Left colon (tissue), 2 donors: ENCODE measurements around the gene ADD2. TPM values are rescaled to one million over a fixed set of nuclear protein-coding genes. Genes with fewer than 3 reads are reported as not detected.
"Not testable (repeated sequence)": the region's sequence is repeated elsewhere in the genome, so short reads cannot be mapped to it uniquely, and the experiment has no call there.

ENCODE experiments used
- ATAC-seq: fragments of 200-7000 bp; cut with Tn5 transposase; one replicate; pipeline ENCODE4 v1.9.1; 2020; ENCODE audit warnings: mild to moderate bottlenecking, moderate library complexity
- DNase-seq, 2 donors: peaks; one replicate each; pipeline ENCODE4 v3.0.0-alpha.2; 2020
- intact Hi-C, 2 donors: fragments of 100-400 bp; cut with DNase I in 1 of 2; cut with micrococcal nuclease in 1 of 2; formaldehyde crosslinking; loops; one replicate each; pipeline versions ENCODE4 v1.11.2 to v1.14.0; 2022; cut with DNase I, micrococcal nuclease
- total RNA-seq, 2 donors: library from RNA; stranded (reverse); fragmentation: NEBNext Ultra II Directional; extraction: Animal tissue kit (Norgen Biotek cat#: 25700); gene quantifications; one replicate each; pipeline ENCODE4 v1.2.1, GENCODE V29; 2021
- donor health status: DM: no; HTN: no; CAD: no.
- donor health status: DM: yes; HTN: yes; CAD: no.

Gene ADD2
- total RNA-seq, 2 donors from 2014 or later, result 0.21 to 0.61 TPM

DNA sequence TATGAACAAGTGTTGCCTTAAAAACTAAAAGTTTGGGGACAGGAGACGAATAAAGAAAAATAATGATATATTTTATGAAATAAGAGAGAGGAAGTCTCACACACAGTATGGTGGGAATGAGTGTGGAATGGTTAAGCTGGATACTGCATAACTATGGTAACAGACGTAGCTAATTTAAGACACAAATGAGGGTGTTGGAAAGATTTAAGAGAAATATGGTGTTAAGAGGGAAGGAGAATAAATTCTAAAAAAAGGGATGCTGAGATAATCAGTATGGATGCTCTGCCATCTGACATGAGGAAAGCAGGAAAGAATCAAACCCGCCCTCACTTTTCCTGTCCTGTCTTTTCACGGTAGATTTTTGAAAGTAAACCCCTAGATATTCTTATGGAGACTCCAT is 10.6 kb downstream of the ADD2 start:
- intact Hi-C loops, result no loop called here
- ATAC-seq (no peak), DNase-seq (no peak)

DNA sequence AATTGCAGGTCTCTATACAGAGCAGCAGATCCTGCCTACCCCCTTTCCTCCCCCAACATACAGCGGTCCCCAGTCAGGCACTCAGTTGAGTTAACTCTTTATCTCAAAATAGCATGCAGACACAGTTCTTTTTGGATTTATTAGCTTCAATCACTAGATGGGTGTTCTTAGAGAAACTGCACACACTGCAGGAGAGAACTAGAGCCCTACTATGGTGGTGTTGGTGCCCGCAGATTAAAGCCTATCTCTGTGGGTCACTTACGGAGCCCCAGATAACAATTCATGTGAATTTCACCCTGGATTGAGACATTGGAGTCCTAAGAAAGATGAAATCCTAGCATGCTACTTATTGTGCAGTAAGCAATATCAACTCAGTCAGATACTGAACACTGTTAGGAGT is 11.9 kb downstream of the ADD2 start:
- ATAC-seq (no peak), DNase-seq (no peak)
- intact Hi-C loops, result no loop called here

DNA sequence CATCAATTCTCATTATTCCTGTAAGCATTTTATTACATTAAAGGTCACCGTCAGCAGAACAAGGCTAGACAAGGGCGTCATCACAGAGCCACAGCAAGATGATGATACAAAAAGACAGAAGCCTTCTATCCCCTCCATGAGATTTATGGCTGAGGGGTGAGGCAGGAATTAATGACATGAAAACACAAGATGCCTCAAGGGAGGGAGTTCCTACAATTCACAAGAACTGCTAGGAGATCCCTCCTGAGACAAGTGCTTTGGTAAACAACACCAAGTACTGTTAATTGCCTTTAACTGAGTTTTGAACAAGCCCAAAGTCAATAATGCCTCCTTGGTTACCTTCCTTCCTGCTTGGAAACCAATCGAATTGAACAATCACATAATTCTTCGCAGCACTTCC is 14.1 kb downstream of the ADD2 start:
- intact Hi-C loops, result no loop called here
- no peak for ATAC-seq

DNA sequence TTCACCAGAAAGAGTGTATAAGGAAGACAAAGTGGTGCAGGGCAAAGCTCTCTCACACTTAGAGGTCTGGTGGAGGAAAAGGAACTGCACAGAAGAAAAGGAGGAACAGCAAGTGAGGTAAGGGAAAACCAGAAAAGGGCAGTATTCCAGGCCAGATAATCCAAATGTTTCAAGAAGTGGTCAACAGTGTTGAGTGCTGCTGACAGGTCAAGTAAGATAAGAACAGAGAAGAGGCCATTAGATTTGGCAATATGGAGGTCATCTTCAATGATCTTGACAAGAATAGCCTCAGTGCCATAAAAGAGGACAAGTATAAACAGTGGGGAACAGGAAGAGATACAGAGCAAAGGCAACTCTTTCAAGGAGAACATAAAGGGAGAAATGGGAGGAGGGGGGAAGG is 15.0 kb downstream of the ADD2 start:
- ATAC-seq, result no peak
- no peak for DNase-seq
- intact Hi-C loops, result no loop called here

More for the DNA sequence above, 14.1 kb downstream of the ADD2 start:
- no peak for DNase-seq

DNA sequence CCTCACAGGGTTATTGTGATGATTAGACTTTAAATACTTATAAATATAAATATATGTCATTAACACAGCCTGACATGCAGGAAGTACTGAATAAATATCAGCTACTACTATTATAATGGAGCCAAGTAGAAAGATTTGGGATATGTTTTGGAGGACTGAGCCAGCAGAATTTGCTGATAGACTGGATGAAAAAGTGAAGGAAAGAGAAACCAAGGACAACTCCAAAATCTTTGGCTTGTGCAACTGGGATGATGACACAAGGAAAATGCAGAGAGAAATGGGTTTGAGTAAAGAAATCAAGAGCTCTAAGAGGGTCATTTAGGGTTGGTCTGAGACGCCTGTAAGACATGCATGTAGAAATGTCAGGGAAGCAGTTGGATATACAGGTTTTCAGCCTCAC is 15.6 kb downstream of the ADD2 start:
- no peak for ATAC-seq
- intact Hi-C loops, result no loop called here
- DNase-seq, result no peak

DNA sequence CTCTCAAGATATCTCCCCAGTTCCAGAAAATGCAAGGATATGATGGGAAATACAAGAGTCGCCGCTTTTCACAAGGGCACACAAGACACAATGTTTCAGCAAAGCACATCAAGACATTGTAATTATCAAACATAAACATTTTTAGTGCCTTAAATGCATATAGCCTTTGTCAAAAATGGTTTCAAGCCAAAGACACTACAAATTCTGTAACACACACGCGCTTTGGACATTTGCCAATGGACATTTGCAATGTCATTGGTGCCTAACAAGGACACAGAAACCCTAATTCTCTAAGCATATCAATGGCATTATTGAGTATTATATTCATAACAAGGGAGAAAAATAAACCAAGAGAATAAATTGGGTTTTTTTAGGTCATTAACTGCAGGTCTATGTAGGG is 16.1 kb downstream of the ADD2 start:
- no peak for DNase-seq
- ATAC-seq, result no peak
- intact Hi-C loops, result no loop called here

DNA sequence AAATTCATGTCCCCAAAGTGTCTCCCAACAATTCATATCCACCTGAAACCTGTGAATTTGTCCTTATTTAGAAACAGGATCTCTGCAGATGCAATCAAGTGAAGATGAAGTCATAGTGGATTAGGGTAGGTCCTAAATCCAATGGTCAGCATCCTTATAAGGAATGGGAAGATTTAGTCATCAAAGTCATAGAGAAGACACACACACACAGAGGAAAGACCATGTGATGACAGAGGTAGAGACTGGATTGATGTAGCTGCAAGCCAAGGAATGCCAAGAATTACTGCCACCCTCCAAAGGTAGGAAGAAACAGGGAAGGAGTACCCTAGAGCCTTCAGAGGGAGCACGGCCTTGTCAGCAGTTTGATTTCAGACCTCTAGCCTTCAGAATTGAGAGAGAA is 17.7 kb downstream of the ADD2 start:
- ATAC-seq (no peak), DNase-seq (no peak)
- intact Hi-C loops, result no loop called here

DNA sequence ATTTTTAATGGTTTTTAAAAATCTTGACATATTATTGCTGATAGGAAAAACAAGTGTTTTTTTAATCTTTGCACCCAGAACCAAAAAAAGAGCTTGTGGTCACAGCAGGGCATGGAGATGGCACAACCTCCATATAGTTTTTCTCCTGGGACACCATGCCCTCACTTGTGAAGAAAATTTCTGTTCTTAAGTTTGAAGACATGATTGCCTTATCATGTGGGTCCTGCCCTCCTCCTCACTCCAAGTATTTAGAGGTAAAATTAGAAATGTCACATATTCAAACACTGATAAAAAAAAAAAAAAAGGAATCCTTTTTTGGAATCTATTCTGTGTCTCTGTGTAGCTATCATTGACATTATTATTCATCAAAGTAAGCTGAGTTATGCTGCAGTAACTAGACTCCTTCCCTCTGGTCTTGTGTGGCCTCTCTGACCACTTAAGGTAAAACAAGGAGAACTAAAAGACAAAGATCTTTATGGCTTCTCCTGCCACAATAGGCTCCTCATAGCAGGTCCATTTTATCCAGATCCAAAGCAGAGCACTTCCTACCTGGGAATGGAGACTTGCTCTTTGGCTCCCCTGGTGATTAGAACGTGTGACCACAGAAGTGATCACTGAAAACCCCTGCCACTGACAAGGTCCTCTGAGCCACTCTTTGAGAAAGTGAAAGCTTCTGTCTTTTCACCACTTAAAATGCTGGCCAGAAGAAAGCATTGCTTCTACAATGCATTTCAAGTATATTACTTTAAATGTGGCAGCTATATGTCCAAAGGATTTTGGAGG is 19.8 kb downstream of the ADD2 start:
- intact Hi-C loops, result no loop called here
- ATAC-seq (no peak), DNase-seq (no peak)

DNA sequence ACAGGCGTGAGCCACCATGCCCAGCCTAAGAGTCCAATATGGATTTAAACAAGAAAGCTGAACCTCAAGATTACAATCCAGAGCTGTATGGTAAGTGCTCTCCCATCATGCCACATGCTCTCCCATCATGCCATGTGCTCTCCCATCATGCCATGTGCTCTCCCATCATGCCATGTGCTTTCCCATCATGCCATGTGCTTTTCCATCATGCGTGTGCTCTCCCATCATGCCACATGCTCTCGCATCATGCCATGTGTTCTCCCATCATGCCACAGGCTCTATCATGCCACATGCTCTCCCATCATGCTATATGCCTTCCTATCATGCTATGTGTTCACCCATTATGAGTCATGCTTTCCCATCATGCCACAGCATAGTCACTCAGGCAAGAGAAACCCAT is 20.7 kb downstream of the ADD2 start:
- DNase-seq (no peak), ATAC-seq (no peak)
- intact Hi-C loops, result no loop called here

DNA sequence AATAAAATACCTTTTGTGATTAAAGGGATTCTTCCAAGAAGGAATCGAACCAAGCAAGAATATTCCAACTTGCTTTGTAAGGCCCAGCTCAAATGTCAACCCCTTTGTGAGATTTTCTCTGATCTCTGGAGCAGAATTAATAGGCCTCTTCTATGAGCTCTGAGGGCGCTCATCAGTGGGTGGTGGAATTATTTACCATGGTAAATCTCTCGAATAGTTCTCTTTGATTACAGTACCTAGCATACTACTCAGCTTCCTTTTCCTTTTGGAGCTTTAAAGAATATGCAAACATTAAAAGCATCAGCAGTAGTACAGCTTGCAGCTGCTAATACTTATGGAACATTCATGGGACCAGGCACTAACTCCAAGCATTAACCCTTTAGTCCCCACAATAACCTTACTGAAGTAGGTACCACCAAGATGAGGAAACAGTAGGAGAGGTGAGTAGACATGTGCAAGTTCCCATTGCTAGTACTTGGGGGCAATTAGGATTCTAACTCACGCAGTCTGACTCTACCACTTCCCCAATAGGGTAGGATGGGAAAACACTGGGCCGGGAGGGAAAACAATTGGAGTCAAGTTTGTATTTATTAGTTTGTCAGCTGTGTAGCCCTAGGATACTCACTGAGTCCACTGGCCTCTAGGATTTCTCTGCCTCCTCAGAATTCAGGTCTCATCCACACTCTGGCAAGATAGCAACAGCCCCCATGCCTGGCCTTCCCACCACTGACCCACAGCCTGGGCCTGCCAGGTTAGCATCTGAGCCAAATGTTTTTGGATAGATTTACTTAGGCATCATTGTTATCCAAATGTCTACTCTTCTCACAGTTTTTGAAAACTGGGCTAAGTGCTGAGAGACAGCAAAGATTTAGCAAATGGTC is 21.7 kb downstream of the ADD2 start:
- intact Hi-C loops, result no loop called here
- DNase-seq (no peak), ATAC-seq (no peak)

DNA sequence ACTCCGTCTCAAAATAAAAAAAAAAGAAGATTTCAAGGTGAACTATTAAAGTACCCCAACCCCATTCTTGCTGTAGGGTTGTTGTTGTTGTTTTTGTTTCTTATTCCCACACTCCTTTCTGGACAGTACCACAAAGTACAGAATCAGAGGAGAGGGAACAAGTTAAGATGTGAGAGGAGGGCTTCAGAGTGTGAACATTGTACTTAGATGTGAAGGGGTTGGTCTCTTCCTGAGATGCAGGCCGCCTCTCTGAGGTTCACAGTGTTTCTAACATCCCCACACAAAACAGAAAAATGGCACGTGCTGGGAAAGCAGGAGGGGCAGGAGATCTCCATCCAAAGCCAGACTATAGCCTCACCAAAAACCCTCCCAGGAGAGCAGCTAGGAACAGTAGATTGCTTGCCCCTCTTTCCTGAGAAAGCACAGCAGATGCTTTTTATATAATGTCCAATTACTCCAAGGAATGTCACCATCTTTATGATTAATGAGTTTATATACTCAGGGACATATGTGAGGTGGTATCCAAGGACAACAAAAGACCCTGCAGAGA is 22.6 kb downstream of the ADD2 start:
- ATAC-seq (no peak), DNase-seq (no peak)
- intact Hi-C loops, result no loop called here

DNA sequence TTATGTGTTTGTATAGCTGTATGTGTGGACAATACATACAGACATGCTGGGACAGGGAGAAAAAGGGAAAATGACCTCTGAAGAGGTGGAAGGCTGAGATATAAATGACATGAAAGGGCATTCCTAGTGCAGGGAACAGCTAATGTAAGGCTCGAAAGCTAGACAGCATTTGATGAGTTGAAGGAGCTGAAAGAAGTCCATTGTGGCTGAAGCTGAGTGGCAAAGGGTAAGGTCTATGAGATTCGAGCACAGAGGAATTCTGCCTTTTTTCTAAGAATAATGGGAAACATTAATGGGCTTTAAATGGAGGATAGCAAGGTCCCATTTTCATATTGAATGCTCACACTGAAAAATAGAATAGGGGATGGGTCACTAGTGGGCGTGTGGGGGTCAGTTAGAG is 23.6 kb downstream of the ADD2 start:
- ATAC-seq, result no peak
- no peak for DNase-seq
- intact Hi-C loops, result no loop called here

DNA sequence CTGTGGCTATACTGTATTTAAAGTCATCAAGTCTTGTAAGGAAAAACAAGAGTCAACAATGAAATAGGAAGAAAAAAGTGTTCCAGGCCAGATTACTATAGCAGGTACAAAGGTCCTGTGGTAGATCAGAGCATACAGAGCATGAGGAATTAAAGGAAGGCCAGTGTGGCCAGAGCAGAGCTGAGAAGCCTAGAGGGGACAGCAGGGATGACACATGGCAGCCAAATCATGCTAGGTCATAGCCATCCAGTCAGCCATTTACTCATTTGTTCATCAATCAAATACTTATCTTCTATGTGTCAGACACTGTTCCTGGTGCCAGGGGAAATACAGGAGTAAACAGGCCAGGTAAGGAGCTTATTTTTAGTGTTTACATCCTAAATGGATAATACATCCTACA is 24.3 kb downstream of the ADD2 start:
- DNase-seq, result no peak
- intact Hi-C loops, result no loop called here
- no peak for ATAC-seq

DNA sequence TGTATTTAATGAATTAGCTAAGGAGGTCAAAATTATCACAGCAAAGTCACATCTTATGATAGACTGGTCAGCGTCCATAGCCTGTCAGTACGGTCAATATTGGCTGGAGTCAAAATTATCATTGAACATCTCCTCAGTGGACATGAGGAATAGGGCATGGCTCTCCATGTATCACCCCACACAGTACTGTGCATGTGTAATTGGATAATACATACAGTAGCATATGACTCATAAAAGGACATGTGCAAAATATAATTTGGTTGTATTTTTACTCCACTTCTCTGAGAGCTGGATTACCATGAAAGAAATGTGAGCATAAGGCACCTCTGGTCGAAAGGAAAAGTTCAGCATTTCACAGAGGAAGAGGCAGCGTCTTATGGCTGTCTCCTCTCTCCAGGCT is 24.9 kb downstream of the ADD2 start:
- DNase-seq, result no peak
- intact Hi-C loops, result no loop called here
- ATAC-seq, result no peak

DNA sequence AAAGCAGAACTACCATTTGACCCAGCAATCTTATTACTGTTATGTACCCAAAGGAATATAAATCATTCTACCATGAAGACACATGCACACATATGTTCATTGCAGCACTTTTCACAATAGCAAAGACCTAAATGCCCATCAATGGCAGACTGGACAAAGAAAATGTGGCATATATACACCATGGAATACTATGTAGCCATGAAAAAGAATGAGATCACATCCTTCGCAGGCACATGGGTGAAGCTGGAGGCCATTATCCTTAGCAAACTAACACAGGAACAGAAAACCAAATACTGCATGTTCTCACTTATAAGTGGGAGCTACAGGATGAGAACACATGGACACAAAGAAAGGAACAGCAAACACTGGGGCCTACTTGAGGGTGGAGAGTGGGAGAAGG is 28.5 kb downstream of the ADD2 start:
- ATAC-seq, intact Hi-C loops, DNase-seq: not testable (repeated sequence)

DNA sequence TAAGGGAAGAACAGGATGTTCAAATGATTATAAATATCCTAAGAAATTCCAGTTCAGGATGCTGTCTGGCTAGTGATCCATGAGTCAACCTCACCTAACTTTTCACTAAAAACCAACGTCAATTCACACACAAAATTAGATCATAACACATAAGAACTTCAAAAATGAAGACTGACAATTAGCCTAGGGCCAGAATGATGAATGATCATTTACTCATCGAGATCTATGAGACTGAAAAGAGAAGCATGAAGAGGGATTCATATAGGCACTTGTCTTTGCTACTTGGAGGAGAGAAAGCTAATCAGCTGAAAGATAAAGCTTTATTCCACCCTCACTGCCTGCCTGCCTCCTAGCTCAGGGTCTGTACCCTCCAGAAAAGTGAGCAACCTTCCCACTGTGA is 29.8 kb downstream of the ADD2 start:
- ATAC-seq (no peak), DNase-seq (no peak)
- intact Hi-C loops, result no loop called here

DNA sequence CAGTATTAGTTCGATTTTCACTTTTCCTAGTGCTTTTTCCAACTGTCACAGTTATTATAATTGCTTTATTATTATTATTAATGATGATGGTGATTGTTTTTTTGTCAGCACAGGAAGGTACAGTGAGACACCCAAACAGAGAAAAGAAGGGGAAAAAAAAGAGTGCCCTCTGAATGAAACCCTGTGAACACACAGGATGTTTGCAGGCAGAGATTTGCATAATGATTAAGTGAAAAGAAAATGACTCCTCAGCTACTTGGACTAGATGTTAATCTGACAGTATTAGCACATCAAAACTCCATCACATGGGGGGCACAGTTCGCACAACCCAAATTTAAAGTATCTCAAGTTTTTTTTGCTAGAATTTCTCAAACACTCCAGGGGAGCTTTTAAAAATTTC is 32.9 kb downstream of the ADD2 start:
- ATAC-seq, result no peak
- no peak for DNase-seq
- intact Hi-C loops, result no loop called here

DNA sequence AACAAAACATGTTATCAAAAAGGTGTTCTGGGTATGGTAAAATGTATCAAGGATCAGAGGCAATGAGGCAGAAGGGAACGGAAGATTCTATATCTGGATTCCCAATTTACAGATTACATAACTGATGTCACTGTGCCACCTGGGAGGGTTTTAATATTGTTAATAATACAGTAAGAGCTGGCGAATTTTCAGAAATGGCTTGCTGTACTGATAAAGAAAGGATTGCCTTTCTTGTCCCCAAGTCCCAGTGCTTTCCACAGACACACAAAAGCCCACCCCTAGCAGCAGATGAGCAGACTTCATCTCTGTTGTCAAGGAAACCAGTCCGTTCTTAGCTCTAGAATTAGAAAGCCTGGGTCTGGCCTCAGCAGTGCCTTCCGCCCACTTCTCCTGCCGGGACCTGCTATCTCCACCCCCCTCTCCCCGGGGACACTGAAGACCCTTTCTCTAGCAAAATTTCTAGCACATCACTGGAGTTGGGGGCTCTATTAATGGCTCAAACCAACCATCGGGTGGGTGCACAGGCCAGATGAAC is 34.3 kb downstream of the ADD2 start:
- no peak for DNase-seq
- no peak for ATAC-seq
- intact Hi-C loops, result no loop called here

DNA sequence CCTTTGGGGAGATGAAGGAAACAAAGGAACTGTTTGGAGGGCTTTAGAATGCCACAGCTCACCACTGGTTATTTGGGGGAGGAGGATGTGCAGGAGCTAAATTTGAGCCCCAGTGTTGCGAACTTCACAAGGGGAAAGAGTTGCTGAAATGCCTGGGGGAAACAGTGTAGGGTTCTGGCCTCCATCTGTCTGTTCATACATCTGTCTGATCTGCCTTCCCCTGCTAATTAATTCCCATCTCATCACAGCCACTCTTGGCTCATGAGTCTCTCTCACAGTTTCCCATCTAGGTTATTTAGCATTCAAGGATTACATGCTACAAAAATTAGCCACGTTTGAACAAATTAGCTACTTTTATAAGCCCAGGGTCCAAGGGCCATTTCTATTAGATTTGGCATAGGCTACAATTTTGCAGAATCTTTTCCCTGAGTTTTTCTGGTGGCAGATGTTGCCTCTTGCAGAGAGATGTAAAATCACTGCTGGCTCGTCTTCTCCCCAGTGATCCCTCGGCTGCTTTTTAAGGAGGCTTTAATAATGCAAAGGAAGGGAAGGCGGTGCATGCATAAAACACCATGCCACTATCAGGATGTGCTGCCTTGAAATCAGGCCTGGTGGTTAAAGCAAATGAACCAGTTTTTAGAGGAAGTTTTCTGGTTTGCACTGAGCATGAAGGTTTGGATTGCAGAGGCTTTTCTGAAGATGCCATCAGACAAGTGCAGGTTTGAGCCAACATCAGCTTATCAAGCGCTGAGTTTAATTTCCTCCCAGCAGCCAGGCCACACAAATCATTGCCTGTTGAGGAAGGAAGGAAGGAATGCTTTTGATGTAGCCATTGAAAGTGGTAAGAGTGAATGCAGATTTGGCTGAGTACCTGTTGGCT is 35.0 kb downstream of the ADD2 start:
- DNase-seq, result no peak
- no peak for ATAC-seq
- intact Hi-C loops, result no loop called here
